Sciatic nerve (tissue), 2 donors: ENCODE measurements around the gene GLIS1. TPM values are rescaled to one million over a fixed set of nuclear protein-coding genes. Genes with fewer than 3 reads are reported as not detected.

Source experiments
- ATAC-seq: fragments of 200-7000 bp; cut with Tn5 transposase; one replicate; pipeline ENCODE4 v1.9.1; 2020; ENCODE audit warnings: mild to moderate bottlenecking, moderate library complexity
- DNase-seq: peaks from one replicate; pipeline ENCODE4 v3.0.0-alpha.2; 2020; ENCODE audit warnings: low spot score
- intact Hi-C: fragments of 100-400 bp; cut with DNase I; formaldehyde crosslinking; loops from one replicate; pipeline ENCODE4 v1.14.2; 2022
- total RNA-seq: library from RNA; stranded (reverse); fragmentation: NEBNext Ultra II Directional; extraction: Animal tissue kit (Norgen Biotek cat#: 25700); gene quantifications from one replicate; pipeline ENCODE4 v1.2.1, GENCODE V29; 2021
- donor health status: DM: no; HTN: no; CAD: no.
- donor health status: DM: no; HTN: no; CAD: no.

Gene GLIS1
- total RNA-seq, 1 donor from 2014 or later, result 0.98 TPM

GRCh38 chr1:53685272-53686051, 53.5 kb downstream of the GLIS1 start:
- intact Hi-C loops, result no loop called here
- ATAC-seq (no peak), DNase-seq (no peak)

GRCh38 chr1:53684741-53685140, 54.2 kb downstream of the GLIS1 start:
- intact Hi-C loops, result no loop called here
- ATAC-seq (no peak), DNase-seq (no peak)

GRCh38 chr1:53683986-53684740, 54.8 kb downstream of the GLIS1 start:
- intact Hi-C loops, result no loop called here
- no peak for DNase-seq
- ATAC-seq, result no peak

- DNase-seq (no peak), ATAC-seq (no peak)
- intact Hi-C loops, result no loop called here
Observed at GRCh38 chr1:53682881-53683280, 56.1 kb downstream of the GLIS1 start.

- intact Hi-C loops, result no loop called here
- DNase-seq (peak; percentile 68), ATAC-seq (no peak)
Observed at GRCh38 chr1:53681977-53682685, 56.8 kb downstream of the GLIS1 start.

GRCh38 chr1:53681351-53681976, 57.5 kb downstream of the GLIS1 start:
- intact Hi-C loops, result no loop called here
- DNase-seq, result no peak

GRCh38 chr1:53680868-53681267, 58.1 kb downstream of the GLIS1 start:
- intact Hi-C loops, result no loop called here
- DNase-seq (no peak), ATAC-seq (no peak)

More at GRCh38 chr1:53681351-53681976, 57.5 kb downstream of the GLIS1 start:
- no peak for ATAC-seq

- ATAC-seq (no peak), DNase-seq (no peak)
- intact Hi-C loops, result no loop called here
Observed at GRCh38 chr1:53678938-53679825, 59.8 kb downstream of the GLIS1 start.

GRCh38 chr1:53678507-53678906, 60.5 kb downstream of the GLIS1 start:
- DNase-seq (no peak), ATAC-seq (no peak)
- intact Hi-C loops, result no loop called here

- ATAC-seq (no peak), DNase-seq (no peak)
- intact Hi-C loops, result no loop called here
Observed at GRCh38 chr1:53678046-53678445, 60.9 kb downstream of the GLIS1 start.

GRCh38 chr1:53677486-53677885, 61.5 kb downstream of the GLIS1 start:
- DNase-seq (no peak), ATAC-seq (no peak)
- intact Hi-C loops, result no loop called here

GRCh38 chr1:53672785-53673184, 66.2 kb downstream of the GLIS1 start:
- intact Hi-C loops, result no loop called here
- ATAC-seq (no peak), DNase-seq (no peak)

- DNase-seq (no peak), ATAC-seq (no peak)
- intact Hi-C loops, result no loop called here
Observed at GRCh38 chr1:53672243-53672642, 66.7 kb downstream of the GLIS1 start.

GRCh38 chr1:53669621-53670191, 69.3 kb downstream of the GLIS1 start:
- intact Hi-C loops, result no loop called here
- DNase-seq, result no peak
- no peak for ATAC-seq

- intact Hi-C loops, result no loop called here
- DNase-seq, result no peak
- no peak for ATAC-seq
Observed at GRCh38 chr1:53666566-53666965, 72.4 kb downstream of the GLIS1 start.

GRCh38 chr1:53665996-53666395, 73.0 kb downstream of the GLIS1 start:
- intact Hi-C loops, result no loop called here
- ATAC-seq, result no peak
- DNase-seq, result no peak

GRCh38 chr1:53663529-53664300, 75.2 kb downstream of the GLIS1 start:
- intact Hi-C loops, result no loop called here
- ATAC-seq (peak; percentile 54), DNase-seq (no peak)
